Central memory CD4-positive, alpha-beta T cell (primary cell): Measurements from ENCODE around the gene HMGCL.
"Not testable (repeated sequence)": the region's sequence is repeated elsewhere in the genome, so short reads cannot be mapped to it uniquely, and the experiment has no call there.

Experiments used
- DNase-seq: peaks from one replicate; pipeline ENCODE4 v3.0.0; 2022

HMGCL gene

GRCh38 chr1:23825762-23826522, 713 bp upstream of the HMGCL start:
- DNase-seq, result no peak

GRCh38 chr1:23824711-23825075, 536 bp downstream of the HMGCL start:
- DNase-seq, result no peak

- no peak for DNase-seq
Observed at GRCh38 chr1:23823767-23824166, 1.5 kb downstream of the HMGCL start.

- no peak for DNase-seq
Observed at GRCh38 chr1:23817633-23818032, 7.6 kb downstream of the HMGCL start.

GRCh38 chr1:23816906-23817305, 8.3 kb downstream of the HMGCL start:
- no peak for DNase-seq

- DNase-seq, result no peak
Observed at GRCh38 chr1:23816361-23816760, 8.9 kb downstream of the HMGCL start.

GRCh38 chr1:23814016-23814415, 11.2 kb downstream of the HMGCL start:
- no peak for DNase-seq

GRCh38 chr1:23810818-23811540, 14.2 kb downstream of the HMGCL start:
- peak; percentile 38 for DNase-seq

GRCh38 chr1:23809751-23810171, 15.5 kb downstream of the HMGCL start:
- DNase-seq, result peak; percentile 79

GRCh38 chr1:23807453-23807852, 17.8 kb downstream of the HMGCL start:
- DNase-seq, result no peak

- DNase-seq, result no peak
Observed at GRCh38 chr1:23806280-23806679, 18.9 kb downstream of the HMGCL start.

GRCh38 chr1:23805025-23805424, 20.2 kb downstream of the HMGCL start:
- DNase-seq, result no peak

- DNase-seq, result no peak
Observed at GRCh38 chr1:23804183-23804835, 20.9 kb downstream of the HMGCL start.

GRCh38 chr1:23803674-23804073, 21.6 kb downstream of the HMGCL start:
- no peak for DNase-seq

GRCh38 chr1:23802809-23803342, 22.4 kb downstream of the HMGCL start:
- DNase-seq, result not testable (repeated sequence)

GRCh38 chr1:23801876-23802275, 23.4 kb downstream of the HMGCL start:
- no peak for DNase-seq

- DNase-seq, result no peak
Observed at GRCh38 chr1:23801338-23801748, 23.9 kb downstream of the HMGCL start.

GRCh38 chr1:23800400-23801337, 24.6 kb downstream of the HMGCL start, which contains the start of gene GALE:
Gene GALE (minus strand): TSS chr1:23800754. CDS start chr1:23799007, 1,747 bp downstream.
- DNase-seq, result peak; percentile 94

- peak; percentile 26 for DNase-seq
Observed at GRCh38 chr1:23799570-23800399, 25.4 kb downstream of the HMGCL start.

GRCh38 chr1:23799255-23799569, 26.0 kb downstream of the HMGCL start:
- no peak for DNase-seq

- no peak for DNase-seq
Observed at GRCh38 chr1:23798662-23799142, 26.5 kb downstream of the HMGCL start.
